ENCODE results near the gene BICC1.
"Not testable (repeated sequence)": the region's sequence is repeated elsewhere in the genome, so short reads cannot be mapped to it uniquely, and the experiment has no call there.

Gene BICC1

GRCh38 chr10:58837826-58838225 is 325.2 kb downstream of the BICC1 start:
- DNase-seq, result no peak

GRCh38 chr10:58838561-58839208 is 326.0 kb downstream of the BICC1 start:
- DNase-seq, result no peak

GRCh38 chr10:58839771-58840170 is 327.1 kb downstream of the BICC1 start:
- DNase-seq, result no peak

- no peak for DNase-seq
Observed at GRCh38 chr10:58840840-58841435, 328.3 kb downstream of the BICC1 start.

GRCh38 chr10:58842860-58843376 is 330.2 kb downstream of the BICC1 start:
- DNase-seq, result no peak

GRCh38 chr10:58843760-58844159 is 331.1 kb downstream of the BICC1 start:
- no peak for DNase-seq

- no peak for DNase-seq
Observed at GRCh38 chr10:58844680-58845079, 332.0 kb downstream of the BICC1 start.

GRCh38 chr10:58846856-58847255 is 334.2 kb downstream of the BICC1 start:
- no peak for DNase-seq

GRCh38 chr10:58851606-58852005 is 338.9 kb downstream of the BICC1 start:
- no peak for DNase-seq

- no peak for DNase-seq
Observed at GRCh38 chr10:58853668-58854067, 341.0 kb downstream of the BICC1 start.

GRCh38 chr10:58854811-58855210 is 342.1 kb downstream of the BICC1 start:
- no peak for DNase-seq

GRCh38 chr10:58856508-58857240 is 344.0 kb downstream of the BICC1 start:
- no peak for DNase-seq

GRCh38 chr10:58857251-58857805 is 344.7 kb downstream of the BICC1 start:
- DNase-seq, result no peak

GRCh38 chr10:58858123-58858522 is 345.5 kb downstream of the BICC1 start:
- not testable (repeated sequence) for DNase-seq

- DNase-seq, result no peak
Observed at GRCh38 chr10:58859526-58859925, 346.9 kb downstream of the BICC1 start.

GRCh38 chr10:58867683-58868082 is 355.0 kb downstream of the BICC1 start:
- no peak for DNase-seq

GRCh38 chr10:58868736-58869435 is 356.2 kb downstream of the BICC1 start:
- DNase-seq, result no peak

GRCh38 chr10:58870070-58870469 is 357.4 kb downstream of the BICC1 start:
- no peak for DNase-seq

GRCh38 chr10:58873161-58873560 is 360.5 kb downstream of the BICC1 start:
- DNase-seq, result no peak
